ENCODE measurements around the gene KLHL15.

GRCh38 chrX:23936180-23936579, 90.8 kb downstream of the KLHL15 start:
- no peak for TF ChIP-seq POLR2AphosphoS5 (IDR thresholded peaks at IDR 0.05)
- TF ChIP-seq EP300 (IDR thresholded peaks at IDR 0.05), result no peak
- no peak for TF ChIP-seq CTCF (IDR thresholded peaks at IDR 0.05)

Data from esophagus muscularis mucosa (tissue), 4 donors.